HG03064 (cell line): ENCODE measurements around the gene PCYT1B.
A peak's percentile ranks its signal among the peaks of the same experiment; 100 is the strongest.

Experiments
- ATAC-seq: cut with Tn5 transposase; IDR thresholded peaks from one replicate; pipeline ENCODE4 v1.9.1; 2021; ENCODE audit warnings: low read depth; ENCODE audit not compliant: unreplicated experiment

PCYT1B gene

GRCh38 chrX:24536551-24536950 lies 110.6 kb downstream of the PCYT1B start:
- no peak for ATAC-seq

- ATAC-seq = no peak
Measured at GRCh38 chrX:24528605-24529004, 118.5 kb downstream of the PCYT1B start.

- ATAC-seq = no peak
Measured at GRCh38 chrX:24526616-24527015, 120.5 kb downstream of the PCYT1B start.

GRCh38 chrX:24525455-24525854 lies 121.7 kb downstream of the PCYT1B start:
- ATAC-seq = no peak

GRCh38 chrX:24520472-24520871 lies 126.7 kb downstream of the PCYT1B start:
- no peak for ATAC-seq

GRCh38 chrX:24515447-24515846 lies 131.7 kb downstream of the PCYT1B start:
- ATAC-seq = no peak

GRCh38 chrX:24513416-24513815 lies 133.7 kb downstream of the PCYT1B start:
- peak; percentile 99 for ATAC-seq

- no peak for ATAC-seq
Measured at GRCh38 chrX:24508375-24508774, 138.8 kb downstream of the PCYT1B start.
